DOHH2 (cell line): Measurements from ENCODE around the gene ERFL.
"Not testable (repeated sequence)": the region's sequence is repeated elsewhere in the genome, so short reads cannot be mapped to it uniquely, and the experiment has no call there.

Experiments used
- H3F3A ChIP-seq: fragments of 200-600 bp; sonication (generic), shearing (Covaris generic); 2 replicates; pipeline ENCODE4 v1.6.0; 2016; ENCODE audit warnings: antibody characterized with exemption, mild to moderate bottlenecking; ENCODE audit not compliant: control insufficient read depth, insufficient read depth
- H3K27ac ChIP-seq: fragments of 200-600 bp; sonication (generic); 2 replicates; pipeline ENCODE4 v1.5.1; 2014; ENCODE audit warnings: low read depth, mild to moderate bottlenecking, low read length, moderate library complexity
- H3K27me3 ChIP-seq: fragments of 200-600 bp; sonication (generic); 2 replicates; pipeline ENCODE4 v1.6.1; 2014; ENCODE audit warnings: mild to moderate bottlenecking, low read length, mixed read lengths; ENCODE audit not compliant: control insufficient read depth
- H3K36me3 ChIP-seq: fragments of 200-600 bp; sonication (generic); 2 replicates; pipeline ENCODE4 v1.6.1; 2014; ENCODE audit warnings: mild to moderate bottlenecking, low read length, moderate library complexity, mixed read lengths; ENCODE audit not compliant: control insufficient read depth
- H3K4me1 ChIP-seq: fragments of 200-600 bp; sonication (generic); 2 replicates; pipeline ENCODE4 v1.6.1; 2014; ENCODE audit warnings: mild to moderate bottlenecking, low read length, mixed read lengths; ENCODE audit not compliant: control insufficient read depth
- H3K4me2 ChIP-seq: fragments of 200-600 bp; sonication (generic); 2 replicates; pipeline ENCODE4 v1.6.0; 2014; ENCODE audit warnings: mild to moderate bottlenecking, low read length, moderate library complexity
- H3K4me3 ChIP-seq: fragments of 200-600 bp; sonication (generic); 2 replicates; pipeline ENCODE4 v1.5.1; 2014; ENCODE audit warnings: mild to moderate bottlenecking, low read length, mixed read lengths
- H3K79me2 ChIP-seq: fragments of 200-600 bp; sonication (generic); 2 replicates; pipeline ENCODE4 v1.6.1; 2014; ENCODE audit warnings: mild to moderate bottlenecking, low read length, mixed read lengths; ENCODE audit not compliant: control insufficient read depth
- H3K9me2 ChIP-seq: fragments of 200-600 bp; sonication (generic); replicated peaks from 2 replicates; pipeline ENCODE4 v1.6.1; 2014; ENCODE audit warnings: mild to moderate bottlenecking, low read length, mixed read lengths; ENCODE audit not compliant: control insufficient read depth
- H3K9me3 ChIP-seq: fragments of 200-600 bp; sonication (generic); 2 replicates; pipeline ENCODE4 v1.6.1; 2014; ENCODE audit warnings: antibody characterized with exemption, low read length, mixed read lengths; ENCODE audit not compliant: control insufficient read depth, insufficient read depth
- H4K20me1 ChIP-seq: fragments of 200-600 bp; sonication (generic); 2 replicates; pipeline ENCODE4 v1.6.0; 2014; ENCODE audit warnings: low read depth, mild to moderate bottlenecking, antibody characterized with exemption, low read length, moderate library complexity; ENCODE audit not compliant: control insufficient read depth, insufficient read depth
- EZH2phosphoT487 ChIP-seq: fragments of 200-600 bp; sonication (generic); IDR thresholded peaks from 2 replicates; pipeline ENCODE4 v1.6.1; 2017; ENCODE audit warnings: borderline replicate concordance, mild to moderate bottlenecking, antibody characterized with exemption, low read length, moderate library complexity, mixed read lengths
- TF ChIP-seq, protein P1 (sequence below): fragments of 200-600 bp; sonication (generic); IDR thresholded peaks from one replicate; pipeline ENCODE4 v1.5.1; 2014; ENCODE audit warnings: antibody characterized with exemption, mild to moderate bottlenecking, low read depth, low read length; ENCODE audit not compliant: poor library complexity, severe bottlenecking

ERFL gene

DNA sequence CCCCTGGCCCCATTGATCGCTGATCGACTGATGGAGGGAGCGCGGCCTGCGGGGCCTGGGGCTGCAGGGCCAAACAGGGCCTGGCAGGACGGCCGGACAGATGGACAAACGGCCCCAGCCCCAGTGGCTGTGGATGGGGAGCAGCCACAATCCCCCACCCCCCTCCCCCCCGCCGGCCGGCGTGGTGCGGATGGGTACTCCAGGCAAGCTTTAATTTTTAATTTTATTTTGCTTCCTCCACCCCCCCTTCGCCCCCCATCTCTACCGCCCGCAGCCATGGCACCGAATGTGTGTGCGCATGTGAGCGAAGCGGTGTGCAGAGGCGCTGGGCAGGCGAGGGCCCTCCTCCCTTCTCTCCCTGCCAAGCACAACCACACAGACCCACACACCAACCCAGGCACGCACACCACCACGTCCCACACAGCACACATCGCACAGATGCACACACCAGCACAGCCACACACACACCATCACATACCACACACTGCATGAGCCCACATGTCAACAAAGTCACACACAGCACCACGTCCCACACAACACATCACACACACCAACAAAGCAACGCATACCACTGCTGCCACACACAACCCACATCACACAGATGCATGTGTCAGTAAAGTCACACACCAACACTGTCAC, 12.4 kb downstream of the ERFL start:
- peaks cover 8% of the 10 kb centered on the region; the same call in 1 of the 2 replicates for H3K79me2 ChIP-seq
- no peak overlapping the region for H3K4me3 ChIP-seq
- TF ChIP-seq EZH2phosphoT487 = no peak
- H3F3A ChIP-seq = peaks cover 6% of the 10 kb centered on the region
- H4K20me1 ChIP-seq = peaks cover 3% of the 10 kb centered on the region; the same call in 1 of the 2 replicates
- no peak overlapping the region for H3K4me2 ChIP-seq
- H3K9me2 ChIP-seq = no peaks in the 10 kb centered on the region
- peaks cover 24% of the 10 kb centered on the region for H3K27me3 ChIP-seq
- H3K27ac ChIP-seq = no peak overlapping the region
- no peaks in the 10 kb centered on the region for H3K9me3 ChIP-seq
- peaks cover 20% of the 10 kb centered on the region for H3K4me1 ChIP-seq
- no peaks in the 10 kb centered on the region; the same call in 1 of the 2 replicates for H3K36me3 ChIP-seq

DNA sequence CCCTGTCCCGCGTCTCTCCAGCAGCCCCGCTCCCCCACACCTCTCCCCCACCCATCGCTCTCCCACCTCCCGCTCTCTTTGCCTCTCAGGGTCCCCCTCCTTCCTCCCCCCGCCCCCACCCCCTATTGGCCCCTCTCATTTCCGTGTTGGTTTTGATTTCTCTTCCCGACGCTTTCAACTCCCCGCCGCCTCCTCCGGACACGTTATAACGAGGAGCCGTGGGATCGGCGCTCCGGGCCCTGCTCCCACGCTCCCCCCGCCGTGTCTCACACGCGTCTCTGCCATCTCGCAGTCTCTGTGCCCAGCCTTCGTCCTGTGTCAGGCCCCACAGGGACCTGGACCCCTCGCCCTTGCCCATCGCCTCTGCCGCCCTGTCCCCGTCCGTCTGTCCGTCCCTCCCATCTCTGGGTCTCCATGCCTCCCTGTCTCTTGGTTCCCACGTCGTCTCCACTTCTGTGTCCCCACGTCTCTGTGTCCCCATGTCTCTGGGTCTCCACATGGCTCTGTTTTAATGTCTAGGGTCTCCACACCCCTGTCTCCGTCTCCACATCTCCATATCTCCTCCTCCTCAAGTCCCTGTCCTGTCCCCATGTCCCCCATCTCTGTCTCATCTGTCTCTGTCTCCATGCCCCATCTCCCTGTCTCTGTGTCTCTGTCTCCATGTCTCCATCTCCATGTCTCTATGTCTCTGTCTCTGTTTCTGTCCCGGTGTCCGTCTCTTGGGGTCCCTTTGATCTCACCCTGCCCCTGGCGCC, 13.1 kb downstream of the ERFL start:
- no peaks in the 10 kb centered on the region for H3K9me2 ChIP-seq
- H4K20me1 ChIP-seq = peaks cover 3% of the 10 kb centered on the region; the same call in 1 of the 2 replicates
- peaks cover 8% of the 10 kb centered on the region for H3F3A ChIP-seq
- H3K9me3 ChIP-seq = no peaks in the 10 kb centered on the region
- no peaks in the 10 kb centered on the region for H3K36me3 ChIP-seq
- TF ChIP-seq EZH2phosphoT487 = no peak
- TF ChIP-seq, protein P1, sequence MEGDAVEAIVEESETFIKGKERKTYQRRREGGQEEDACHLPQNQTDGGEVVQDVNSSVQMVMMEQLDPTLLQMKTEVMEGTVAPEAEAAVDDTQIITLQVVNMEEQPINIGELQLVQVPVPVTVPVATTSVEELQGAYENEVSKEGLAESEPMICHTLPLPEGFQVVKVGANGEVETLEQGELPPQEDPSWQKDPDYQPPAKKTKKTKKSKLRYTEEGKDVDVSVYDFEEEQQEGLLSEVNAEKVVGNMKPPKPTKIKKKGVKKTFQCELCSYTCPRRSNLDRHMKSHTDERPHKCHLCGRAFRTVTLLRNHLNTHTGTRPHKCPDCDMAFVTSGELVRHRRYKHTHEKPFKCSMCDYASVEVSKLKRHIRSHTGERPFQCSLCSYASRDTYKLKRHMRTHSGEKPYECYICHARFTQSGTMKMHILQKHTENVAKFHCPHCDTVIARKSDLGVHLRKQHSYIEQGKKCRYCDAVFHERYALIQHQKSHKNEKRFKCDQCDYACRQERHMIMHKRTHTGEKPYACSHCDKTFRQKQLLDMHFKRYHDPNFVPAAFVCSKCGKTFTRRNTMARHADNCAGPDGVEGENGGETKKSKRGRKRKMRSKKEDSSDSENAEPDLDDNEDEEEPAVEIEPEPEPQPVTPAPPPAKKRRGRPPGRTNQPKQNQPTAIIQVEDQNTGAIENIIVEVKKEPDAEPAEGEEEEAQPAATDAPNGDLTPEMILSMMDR = no peak
- no peak overlapping the region; the same call in 1 of the 2 replicates for H3K4me2 ChIP-seq
- no peak overlapping the region for H3K27ac ChIP-seq
- peaks cover 6% of the 10 kb centered on the region; the same call in 1 of the 2 replicates for H3K79me2 ChIP-seq
- peaks cover 19% of the 10 kb centered on the region for H3K4me1 ChIP-seq
- peaks cover 24% of the 10 kb centered on the region for H3K27me3 ChIP-seq
- H3K4me3 ChIP-seq = no peak overlapping the region

DNA sequence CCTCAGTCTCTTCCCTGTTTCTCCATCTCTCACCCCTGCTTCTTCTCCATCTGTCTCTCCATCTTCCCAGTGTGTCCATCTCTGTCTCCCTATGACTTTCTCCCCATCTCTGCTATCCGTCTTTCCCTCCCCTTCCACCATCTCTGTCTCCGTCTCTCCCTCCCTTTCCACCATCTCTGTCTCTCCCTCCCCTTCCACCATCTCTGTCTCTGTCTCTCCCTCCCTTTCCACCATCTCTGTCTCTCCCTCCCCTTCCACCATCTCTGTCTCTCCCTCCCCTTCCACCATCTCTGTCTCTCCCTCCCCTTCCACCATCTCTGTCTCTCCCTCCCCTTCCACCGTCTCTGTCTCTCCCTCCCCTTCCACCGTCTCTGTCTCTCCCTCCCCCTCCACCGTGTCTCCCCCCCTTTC, 13.8 kb downstream of the ERFL start:
- not testable (repeated sequence) for H3K9me2 ChIP-seq, H3K9me3 ChIP-seq, H3K4me2 ChIP-seq, H4K20me1 ChIP-seq, H3F3A ChIP-seq, H3K27ac ChIP-seq, H3K79me2 ChIP-seq, H3K36me3 ChIP-seq, H3K4me3 ChIP-seq
- peaks cover 19% of the 10 kb centered on the region for H3K4me1 ChIP-seq
- peaks cover 24% of the 10 kb centered on the region for H3K27me3 ChIP-seq

GRCh38 chr19:41913538-41914423, 14.5 kb downstream of the ERFL start:
- Histone ChIP-seq H3K4me1 (peaks cover 19% of the 10 kb centered on the region), H3K9me3 (no peaks in the 10 kb centered on the region), H3K36me3 (no peaks in the 10 kb centered on the region), H3K79me2 (peaks cover 5% of the 10 kb centered on the region; the same call in 1 of the 2 replicates), H3F3A (peaks cover 8% of the 10 kb centered on the region), H3K27me3 (peaks cover 24% of the 10 kb centered on the region), H4K20me1 (peaks cover 3% of the 10 kb centered on the region; the same call in 1 of the 2 replicates), H3K27ac (no peak overlapping the region), H3K9me2 (no peaks in the 10 kb centered on the region), H3K4me2 (no peak overlapping the region), H3K4me3 (no peak overlapping the region)
- TF ChIP-seq, protein P1 = no peak
- TF ChIP-seq EZH2phosphoT487 = no peak
